Uterus (tissue), 4 donors: ENCODE data around the gene TMPRSS12. TPM values are rescaled to one million over a fixed set of nuclear protein-coding genes. Genes with fewer than 3 reads are reported as not detected.
"Not testable (repeated sequence)": the region's sequence is repeated elsewhere in the genome, so short reads cannot be mapped to it uniquely, and the experiment has no call there.

Experiments
- DNase-seq, 2 donors: peaks; one replicate each; pipeline ENCODE4 v3.0.0-alpha.2; 2019 to 2020
- H3K27ac ChIP-seq, 2 donors: fragments of 200-600 bp; sonication (generic); 1 replicate in 1 of 2; 2 replicates in 1 of 2; pipeline ENCODE4 v1.5.1; 2016 to 2018
- H3K27me3 ChIP-seq, 2 donors: fragments of 200-600 bp; sonication (generic); one replicate each; pipeline ENCODE4 v1.5.1; 2018 to 2019; ENCODE audit warnings: control low read depth in 1 of 2
- H3K36me3 ChIP-seq, 2 donors: fragments of 200-600 bp; sonication (generic); one replicate each; pipeline ENCODE4 v1.5.1; 2019; ENCODE audit warnings: control low read depth in 1 of 2
- H3K4me1 ChIP-seq, 2 donors: fragments of 200-600 bp; sonication (generic); one replicate each; pipeline ENCODE4 v1.5.1; 2018 to 2019; ENCODE audit warnings: control low read depth in 1 of 2
- H3K4me3 ChIP-seq, 2 donors: fragments of 200-600 bp; sonication (generic); 1 replicate in 1 of 2; 2 replicates in 1 of 2; pipeline ENCODE4 v1.5.1; 2018 to 2019; ENCODE audit warnings: mild to moderate bottlenecking in 1 of 2
- H3K9me3 ChIP-seq, 2 donors: fragments of 200-600 bp; sonication (generic); one replicate each; pipeline ENCODE4 v1.5.1; 2019; ENCODE audit warnings: control low read depth in 1 of 2
- POLR2A ChIP-seq, 2 donors: fragments of 450-650 bp; IDR thresholded peaks; one replicate each; pipeline ENCODE4 v1.6.1; 2016; ENCODE audit warnings: antibody characterized with exemption in 2 of 2, mild to moderate bottlenecking in 1 of 2, moderate library complexity in 1 of 2
- intact Hi-C: fragments of 100-400 bp; cut with DNase I; formaldehyde crosslinking; loops from one replicate; pipeline ENCODE4 v1.15.1; 2023; ENCODE audit warnings: low total_unique reads
- total RNA-seq, 4 donors: library from RNA; depleted of rRNA in 3 of 4; stranded (reverse); fragments of >200 nt in 3 of 4; gene quantifications; one replicate each; pipeline versions ENCODE4 v1.1.0 to v1.2.4, GENCODE V29; 2014 to 2023
- TF ChIP-seq, protein P1 (sequence below), 4 experiments: fragments of 200-600 bp in 2 of 4; fragments of 450-650 bp in 2 of 4; sonication (generic) in 2 of 4; IDR thresholded peaks; one replicate each; pipeline ENCODE4 v1.5.1; 2016 to 2019; ENCODE audit warnings: antibody characterized with exemption in 4 of 4, mild to moderate bottlenecking in 2 of 4, moderate library complexity in 1 of 4
- donor health status: DM: yes; HTN: yes; CAD: no.

TMPRSS12 gene
- total RNA-seq, 4 donors from 2014 or later = not detected

DNA sequence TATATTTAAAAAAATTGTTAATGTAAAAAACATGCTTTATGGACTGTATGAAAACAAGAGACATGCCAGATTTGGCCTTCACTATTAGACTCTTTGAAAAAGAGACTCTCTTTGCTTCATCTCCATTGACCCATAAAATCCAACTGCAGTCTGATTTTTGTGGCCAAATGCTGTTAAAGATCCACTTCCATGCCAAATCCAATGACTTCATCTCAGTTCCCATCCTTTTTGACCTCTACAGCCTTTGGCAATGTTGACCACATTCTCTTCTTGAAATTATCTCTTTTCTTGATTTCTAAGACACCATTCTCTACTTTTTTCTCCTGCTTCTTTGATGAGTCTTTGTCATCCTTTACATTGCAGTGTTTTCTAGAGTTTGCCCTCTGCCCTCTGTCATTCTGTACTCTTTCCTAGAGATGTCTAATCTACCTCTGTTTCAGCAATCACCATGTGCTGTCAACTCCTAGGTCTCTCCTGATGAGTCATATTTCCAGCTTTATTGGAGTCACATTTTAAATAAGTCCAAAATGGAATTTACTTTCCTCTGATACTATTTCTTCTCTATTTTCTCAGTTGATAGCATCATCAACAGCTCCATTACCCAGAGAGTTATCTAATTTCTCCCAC is 2.4 kb downstream of the TMPRSS12 start:
- no peak for TF ChIP-seq POLR2A (IDR thresholded peaks at IDR 0.05)
- TF ChIP-seq, protein P1, sequence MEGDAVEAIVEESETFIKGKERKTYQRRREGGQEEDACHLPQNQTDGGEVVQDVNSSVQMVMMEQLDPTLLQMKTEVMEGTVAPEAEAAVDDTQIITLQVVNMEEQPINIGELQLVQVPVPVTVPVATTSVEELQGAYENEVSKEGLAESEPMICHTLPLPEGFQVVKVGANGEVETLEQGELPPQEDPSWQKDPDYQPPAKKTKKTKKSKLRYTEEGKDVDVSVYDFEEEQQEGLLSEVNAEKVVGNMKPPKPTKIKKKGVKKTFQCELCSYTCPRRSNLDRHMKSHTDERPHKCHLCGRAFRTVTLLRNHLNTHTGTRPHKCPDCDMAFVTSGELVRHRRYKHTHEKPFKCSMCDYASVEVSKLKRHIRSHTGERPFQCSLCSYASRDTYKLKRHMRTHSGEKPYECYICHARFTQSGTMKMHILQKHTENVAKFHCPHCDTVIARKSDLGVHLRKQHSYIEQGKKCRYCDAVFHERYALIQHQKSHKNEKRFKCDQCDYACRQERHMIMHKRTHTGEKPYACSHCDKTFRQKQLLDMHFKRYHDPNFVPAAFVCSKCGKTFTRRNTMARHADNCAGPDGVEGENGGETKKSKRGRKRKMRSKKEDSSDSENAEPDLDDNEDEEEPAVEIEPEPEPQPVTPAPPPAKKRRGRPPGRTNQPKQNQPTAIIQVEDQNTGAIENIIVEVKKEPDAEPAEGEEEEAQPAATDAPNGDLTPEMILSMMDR (IDR thresholded peaks at IDR 0.05) = no peak
- DNase-seq = no peak

DNA sequence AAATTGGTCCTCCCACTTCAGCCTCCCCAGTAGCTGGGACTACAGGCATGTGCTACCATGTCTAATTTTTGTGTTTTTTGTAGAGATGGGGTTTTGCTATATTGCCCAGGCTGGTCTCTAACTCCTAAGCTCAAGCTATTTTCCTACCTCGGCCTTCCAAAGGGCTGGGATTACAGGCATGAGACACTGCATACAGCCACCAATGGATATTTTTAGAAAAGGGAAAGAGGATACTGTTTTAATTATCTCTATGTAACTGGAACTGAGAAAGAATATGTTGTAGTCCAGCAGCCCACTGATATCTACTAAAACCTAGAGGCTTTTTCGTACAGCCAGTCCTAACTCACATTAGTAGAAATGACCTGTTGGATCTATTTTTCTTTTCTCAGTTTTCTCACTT is 6.2 kb downstream of the TMPRSS12 start:
- DNase-seq = no peak
- TF ChIP-seq, protein P1 (IDR thresholded peaks at IDR 0.05) = no peak
- no peak for TF ChIP-seq POLR2A (IDR thresholded peaks at IDR 0.05)
- Histone ChIP-seq H3K27me3 (no peaks in the 10 kb centered on the region), H3K4me1 (no peaks in the 10 kb centered on the region), H3K27ac (no peak overlapping the region), H3K9me3 (no peaks in the 10 kb centered on the region), H3K36me3 (no peaks in the 10 kb centered on the region), H3K4me3 (no peak overlapping the region)
- intact Hi-C loops = no loop called here

More for the DNA sequence above, 2.4 kb downstream of the TMPRSS12 start:
- no peaks in the 10 kb centered on the region for H3K9me3 ChIP-seq
- no peak overlapping the region for H3K27ac ChIP-seq
- no peaks in the 10 kb centered on the region for H3K36me3 ChIP-seq
- H3K4me3 ChIP-seq = no peak overlapping the region
- intact Hi-C loops = no loop called here
- H3K27me3 ChIP-seq = no peaks in the 10 kb centered on the region
- H3K4me1 ChIP-seq = no peaks in the 10 kb centered on the region

DNA sequence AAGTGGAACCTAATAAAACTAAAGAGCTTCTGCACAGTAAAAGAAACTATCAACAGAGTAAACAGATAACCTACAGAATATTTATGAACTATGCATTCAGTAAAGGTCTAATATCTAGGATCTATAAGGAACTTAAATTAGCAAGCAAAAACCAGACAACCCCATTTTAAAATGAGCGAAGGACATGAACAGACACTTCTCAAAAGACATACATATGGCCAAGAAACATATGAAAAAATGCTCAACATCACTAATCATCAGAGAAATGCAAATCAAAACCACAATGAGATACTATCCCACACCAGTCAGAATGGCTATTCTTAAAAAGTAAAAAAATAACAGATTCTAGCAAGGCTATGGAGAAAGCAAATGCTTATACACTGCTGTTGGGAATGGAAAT is 12.5 kb downstream of the TMPRSS12 start:
- H3K27me3 ChIP-seq, intact Hi-C loops, H3K4me3 ChIP-seq: not testable (repeated sequence)

DNA sequence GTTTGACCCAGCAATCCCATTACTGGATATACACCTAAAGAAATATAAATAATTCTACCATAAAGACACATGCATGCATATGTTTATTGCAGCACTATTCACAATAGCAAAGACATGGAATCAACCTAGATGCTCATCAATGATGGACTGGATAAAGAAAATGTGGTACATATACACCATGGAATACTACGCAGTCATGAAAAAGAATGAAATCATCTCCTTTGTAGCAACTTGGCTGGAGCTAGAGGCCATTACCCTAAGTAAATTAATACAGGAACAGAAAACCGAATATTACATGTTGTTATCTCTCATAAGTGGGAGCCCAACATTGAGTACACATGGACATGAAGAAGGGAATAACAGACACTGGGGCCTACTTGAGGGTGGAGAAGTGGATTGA is 13.0 kb downstream of the TMPRSS12 start:
- H3K36me3 ChIP-seq, H3K9me3 ChIP-seq, H3K4me1 ChIP-seq, intact Hi-C loops, H3K27ac ChIP-seq, H3K4me3 ChIP-seq, H3K27me3 ChIP-seq, DNase-seq: not testable (repeated sequence)

More for the DNA sequence above, 12.5 kb downstream of the TMPRSS12 start:
- H3K4me1 ChIP-seq, DNase-seq, H3K36me3 ChIP-seq, H3K27ac ChIP-seq, H3K9me3 ChIP-seq: not testable (repeated sequence)

DNA sequence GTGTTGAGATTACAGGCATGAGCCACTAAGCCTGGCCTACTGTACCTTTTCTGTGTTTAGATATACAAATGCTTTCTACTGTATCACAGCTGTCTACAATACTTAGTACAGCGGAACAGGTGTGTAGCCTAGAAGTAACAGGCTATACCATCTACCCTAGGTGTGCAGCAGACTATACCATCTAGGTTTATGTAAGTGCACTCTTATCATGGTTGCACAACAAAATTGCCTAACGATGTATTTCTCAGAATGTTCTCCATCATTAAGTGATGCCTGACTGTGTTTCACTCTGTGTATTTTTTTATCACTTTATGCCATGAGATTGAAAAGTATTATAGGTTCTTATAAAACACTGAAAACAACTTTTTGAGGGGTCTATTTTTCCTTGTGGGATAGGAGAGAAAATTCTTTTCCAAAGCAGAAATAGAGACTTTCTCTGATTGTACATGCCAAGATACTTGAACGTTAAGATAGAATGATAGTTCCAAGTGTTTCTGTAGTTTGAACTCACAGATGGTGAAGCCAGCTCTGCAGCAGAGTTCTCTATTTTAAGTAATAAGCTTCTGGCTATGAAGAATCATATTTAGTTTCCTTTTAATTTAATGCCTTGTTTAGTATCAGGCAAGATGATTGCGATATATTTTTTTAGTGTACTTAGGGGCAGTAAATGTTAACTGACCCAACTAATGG is 17.0 kb downstream of the TMPRSS12 start:
- DNase-seq = no peak
- TF ChIP-seq, protein P1 (IDR thresholded peaks at IDR 0.05) = no peak
- TF ChIP-seq POLR2A (IDR thresholded peaks at IDR 0.05) = no peak
- Histone ChIP-seq H3K4me3 (no peak overlapping the region), H3K36me3 (no peaks in the 10 kb centered on the region), H3K4me1 (no peaks in the 10 kb centered on the region), H3K9me3 (peaks cover 0 to under 1% of the 10 kb centered on the region in 2 donors), H3K27me3 (no peaks in the 10 kb centered on the region), H3K27ac (no peak overlapping the region)
- intact Hi-C loops = no loop called here

DNA sequence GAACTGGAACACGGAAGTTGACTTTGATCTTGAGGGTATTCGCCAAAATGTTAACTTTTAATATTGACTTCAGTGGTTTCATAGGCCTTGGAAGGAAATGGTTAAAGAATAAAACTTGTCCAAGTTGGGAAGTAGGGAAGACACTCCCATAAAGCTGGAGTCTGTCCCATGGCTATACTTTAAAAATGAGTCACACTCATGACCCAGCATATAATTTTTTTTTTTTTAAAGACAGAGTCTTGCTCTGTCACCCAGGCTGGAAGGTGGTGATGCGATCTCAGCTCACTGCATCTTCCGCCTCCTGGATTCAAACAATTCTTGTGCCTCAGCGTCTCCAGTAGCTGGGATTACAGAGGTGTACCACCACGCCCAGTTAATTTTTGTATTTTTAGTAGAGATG is 19.6 kb downstream of the TMPRSS12 start:
- Histone ChIP-seq H3K4me1 (no peaks in the 10 kb centered on the region), H3K27ac (no peak overlapping the region), H3K36me3 (no peaks in the 10 kb centered on the region), H3K4me3 (no peak overlapping the region), H3K27me3 (no peaks in the 10 kb centered on the region), H3K9me3 (peaks cover 0 to 6% of the 10 kb centered on the region in 2 donors)
- no peak for DNase-seq
- TF ChIP-seq, protein P1 (IDR thresholded peaks at IDR 0.05) = no peak
- TF ChIP-seq POLR2A (IDR thresholded peaks at IDR 0.05) = no peak
- intact Hi-C loops = no loop called here
